Measurements from ENCODE around the gene CLDN11. TPM values are rescaled to one million over a fixed set of nuclear protein-coding genes. Genes with fewer than 3 reads are reported as not detected.

CLDN11 gene
- total RNA-seq, 1 donor from 2014 or later, result 11.7 TPM

GRCh38 chr3:170428095-170428494, 9.4 kb downstream of the CLDN11 start:
- TF ChIP-seq CTCF (IDR thresholded peaks at IDR 0.05), result no peak
- no peaks in the 10 kb centered on the region for H3K4me1 ChIP-seq
- intact Hi-C loops (cut with DNase I), result no loop called here
- H3K27me3 ChIP-seq, result no peaks in the 10 kb centered on the region
- no peak for DNase-seq
- ATAC-seq, result no peak
- H3K36me3 ChIP-seq, result no peaks in the 10 kb centered on the region
- no peaks in the 10 kb centered on the region for H3K9me3 ChIP-seq
- H3K4me3 ChIP-seq, result no peak overlapping the region
- no peak overlapping the region for H3K27ac ChIP-seq

- intact Hi-C loops (cut with DNase I), result no loop called here
- Histone ChIP-seq H3K4me3 (no peak overlapping the region), H3K4me1 (no peaks in the 10 kb centered on the region), H3K27ac (no peak overlapping the region), H3K36me3 (no peaks in the 10 kb centered on the region), H3K9me3 (no peaks in the 10 kb centered on the region), H3K27me3 (no peaks in the 10 kb centered on the region)
- ATAC-seq (no peak), DNase-seq (no peak)
- no peak for TF ChIP-seq CTCF (IDR thresholded peaks at IDR 0.05)
Measured at GRCh38 chr3:170429050-170429449, 10.4 kb downstream of the CLDN11 start.

GRCh38 chr3:170431054-170431453, 12.4 kb downstream of the CLDN11 start:
- H3K4me1 ChIP-seq, result no peaks in the 10 kb centered on the region
- no peak overlapping the region for H3K27ac ChIP-seq
- TF ChIP-seq CTCF (IDR thresholded peaks at IDR 0.05), result no peak
- no peaks in the 10 kb centered on the region for H3K36me3 ChIP-seq
- intact Hi-C loops (cut with DNase I), result no loop called here
- no peaks in the 10 kb centered on the region for H3K9me3 ChIP-seq
- H3K27me3 ChIP-seq, result no peaks in the 10 kb centered on the region
- no peak overlapping the region for H3K4me3 ChIP-seq
- no peak for ATAC-seq
- DNase-seq, result no peak

- Histone ChIP-seq H3K27ac (no peak overlapping the region), H3K4me1 (no peaks in the 10 kb centered on the region), H3K4me3 (no peak overlapping the region), H3K36me3 (no peaks in the 10 kb centered on the region), H3K9me3 (no peaks in the 10 kb centered on the region), H3K27me3 (no peaks in the 10 kb centered on the region)
- DNase-seq, result no peak
- no peak for TF ChIP-seq CTCF (IDR thresholded peaks at IDR 0.05)
- ATAC-seq, result no peak
- intact Hi-C loops (cut with DNase I), result no loop called here
Measured at GRCh38 chr3:170432416-170432815, 13.7 kb downstream of the CLDN11 start.

GRCh38 chr3:170436697-170437096, 18.0 kb downstream of the CLDN11 start:
- Histone ChIP-seq H3K4me1 (no peaks in the 10 kb centered on the region), H3K27ac (no peak overlapping the region), H3K27me3 (no peaks in the 10 kb centered on the region), H3K9me3 (no peaks in the 10 kb centered on the region), H3K36me3 (no peaks in the 10 kb centered on the region), H3K4me3 (no peak overlapping the region)
- no peak for TF ChIP-seq CTCF (IDR thresholded peaks at IDR 0.05)
- ATAC-seq (no peak), DNase-seq (no peak)
- intact Hi-C loops (cut with DNase I), result no loop called here

- no peak for TF ChIP-seq CTCF (IDR thresholded peaks at IDR 0.05)
- Histone ChIP-seq H3K27me3 (no peaks in the 10 kb centered on the region), H3K9me3 (no peaks in the 10 kb centered on the region), H3K27ac (no peak overlapping the region), H3K4me1 (no peaks in the 10 kb centered on the region), H3K36me3 (no peaks in the 10 kb centered on the region), H3K4me3 (no peak overlapping the region)
- intact Hi-C loops (cut with DNase I), result no loop called here
- no peak for DNase-seq
- no peak for ATAC-seq
Measured at GRCh38 chr3:170437176-170437575, 18.5 kb downstream of the CLDN11 start.

All from upper lobe of right lung (tissue), 1 donor.